HG03457 (cell line): Measurements from ENCODE around the gene POU6F1.
"Not testable (repeated sequence)": the region's sequence is repeated elsewhere in the genome, so short reads cannot be mapped to it uniquely, and the experiment has no call there.

Experiments used
- ATAC-seq: cut with Tn5 transposase; IDR thresholded peaks from one replicate; pipeline ENCODE4 v1.9.1; 2021; ENCODE audit warnings: moderate number of reproducible peaks; ENCODE audit not compliant: unreplicated experiment

Gene POU6F1

GRCh38 chr12:51229116-51229809 is 11.4 kb upstream of the POU6F1 start:
- ATAC-seq: no peak

- no peak for ATAC-seq
These were observed 10.1 kb upstream of the POU6F1 start for GRCh38 chr12:51227962-51228361.

- not testable (repeated sequence) for ATAC-seq
These were observed 9.2 kb upstream of the POU6F1 start for GRCh38 chr12:51227112-51227511.

- no peak for ATAC-seq
These were observed 7.9 kb upstream of the POU6F1 start for GRCh38 chr12:51225771-51226170.

- ATAC-seq: no peak
These were observed 7.4 kb upstream of the POU6F1 start for GRCh38 chr12:51225234-51225633.

GRCh38 chr12:51224625-51225024 is 6.8 kb upstream of the POU6F1 start:
- no peak for ATAC-seq

GRCh38 chr12:51222461-51222860 is 4.6 kb upstream of the POU6F1 start:
- ATAC-seq: no peak

GRCh38 chr12:51219857-51220256 is 2.0 kb upstream of the POU6F1 start:
- ATAC-seq: not testable (repeated sequence)

- ATAC-seq: no peak
These were observed 1.5 kb upstream of the POU6F1 start for GRCh38 chr12:51219322-51219721.

GRCh38 chr12:51218607-51219161 is 822 bp upstream of the POU6F1 start:
- no peak for ATAC-seq

- peak; percentile 27 for ATAC-seq
These were observed 512 bp downstream of the POU6F1 start for GRCh38 chr12:51217133-51217967.

GRCh38 chr12:51216642-51217041 is 1.2 kb downstream of the POU6F1 start:
- no peak for ATAC-seq

GRCh38 chr12:51214895-51215294 is 3.0 kb downstream of the POU6F1 start:
- ATAC-seq: no peak

- ATAC-seq: no peak
These were observed 7.0 kb downstream of the POU6F1 start for GRCh38 chr12:51210690-51211395.

- ATAC-seq: no peak
These were observed 8.6 kb downstream of the POU6F1 start for GRCh38 chr12:51209259-51209658.

- no peak for ATAC-seq
These were observed 9.7 kb downstream of the POU6F1 start for GRCh38 chr12:51208016-51208660.

- no peak for ATAC-seq
These were observed 12.5 kb downstream of the POU6F1 start for GRCh38 chr12:51205350-51205749.

- no peak for ATAC-seq
These were observed 15.1 kb downstream of the POU6F1 start for GRCh38 chr12:51202718-51203117.

- no peak for ATAC-seq
These were observed 17.1 kb downstream of the POU6F1 start for GRCh38 chr12:51200806-51201205.

GRCh38 chr12:51200156-51200555 is 17.7 kb downstream of the POU6F1 start:
- no peak for ATAC-seq
